HCT116 (cell line): ENCODE measurements around the gene CDK5R1. TPM values are rescaled to one million over a fixed set of nuclear protein-coding genes. Genes with fewer than 3 reads are reported as not detected.
"Not testable (repeated sequence)": the region's sequence is repeated elsewhere in the genome, so short reads cannot be mapped to it uniquely, and the experiment has no call there.

Experiments used
- ATAC-seq: fragments of 200-7000 bp; cut with Tn5 transposase; 2 replicates; pipeline ENCODE4 v1.9.1; 2020; ENCODE audit warnings: mild to moderate bottlenecking, moderate library complexity
- BruUV-seq: library from RNA; stranded (reverse); fragments of 400-500 nt; replicated peaks from 2 replicates; lab custom pipeline; 2021; lab: Mats Ljungman, UMichigan
- CTCF ChIA-PET: fragments of 300-600 bp; sonication (Branson Sonifier 250); formaldehyde crosslinking; loops from one replicate; lab custom pipeline; 2021; ENCODE audit warnings: antibody characterized with exemption; lab: Charles Lee
- POLR2A ChIA-PET: fragments of 300-600, 350-600 bp; sonication (Branson Sonifier 250); formaldehyde crosslinking; loops from one replicate; lab custom pipeline; 2021; ENCODE audit warnings: antibody characterized with exemption; lab: Charles Lee
- RAD21 ChIA-PET, 2 experiments: fragments of 300-600 bp; sonication (Branson Sonifier 250); formaldehyde crosslinking; loops; one replicate each; lab custom pipeline; 2023; ENCODE audit warnings: low total read pairs in 2 of 2; ENCODE audit not compliant: uncharacterized antibody in 2 of 2, unreplicated experiment in 2 of 2, low non-redundant PET in 1 of 2; lab: Charles Lee
- DNase-seq: peaks from one replicate; pipeline ENCODE4 v3.0.0-alpha.2; 2010; ENCODE audit warnings: low read depth, low spot score
- H2AFZ ChIP-seq: fragments of 200-600 bp; shearing (Covaris generic), sonication (generic); 2 replicates; pipeline ENCODE4 v1.6.1; 2017; ENCODE audit warnings: low read depth, mixed run types, mixed read lengths, antibody characterized with exemption, low read length; ENCODE audit not compliant: poor library complexity, severe bottlenecking
- H3K27ac ChIP-seq: 2 replicates; pipeline ENCODE4 v1.5.1; 2012; ENCODE audit warnings: low read depth, low read length
- H3K27me3 ChIP-seq: fragments of 200-600 bp; sonication (generic); 2 replicates; pipeline ENCODE4 v1.6.1; 2016; ENCODE audit warnings: mixed run types, low read length, mixed read lengths; ENCODE audit not compliant: insufficient read depth
- H3K36me3 ChIP-seq, 2 experiments: fragments of 200-500 bp in 1 of 2; fragments of 200-600 bp in 1 of 2; sonication (Bioruptor generic) in 1 of 2; sonication (generic) in 1 of 2; 2 replicates each; pipeline versions ENCODE4 v1.5.1 to v1.6.1; 2014 to 2016; ENCODE audit warnings: low read length in 2 of 2, inconsistent platforms in 1 of 2, mixed read lengths in 1 of 2, mixed run types in 1 of 2; ENCODE audit not compliant: insufficient read depth in 2 of 2, control insufficient read depth in 1 of 2
- H3K4me1 ChIP-seq, 2 experiments: fragments of 200-600 bp in 1 of 2; sonication (generic) in 1 of 2; 2 replicates each; pipeline versions ENCODE4 v1.5.1 to v1.6.1; 2012 to 2017; ENCODE audit warnings: low read length in 2 of 2, inconsistent platforms in 1 of 2, mild to moderate bottlenecking in 1 of 2, mixed read lengths in 1 of 2, mixed run types in 1 of 2, moderate library complexity in 1 of 2; ENCODE audit not compliant: insufficient read depth in 2 of 2, control insufficient read depth in 1 of 2
- H3K4me2 ChIP-seq: fragments of 200-600 bp; sonication (generic); 2 replicates; pipeline ENCODE4 v1.6.1; 2017; ENCODE audit warnings: mixed run types, low read length, mixed read lengths
- H3K4me3 ChIP-seq, 2 experiments: fragments of 200-600 bp in 1 of 2; sonication (generic) in 1 of 2; replicated peaks in 1 of 2; 2 replicates each; pipeline ENCODE4 v1.5.1; 2011 to 2016; ENCODE audit warnings: low read length in 2 of 2, control low read depth in 1 of 2, low read depth in 1 of 2, mild to moderate bottlenecking in 1 of 2, mixed read lengths in 1 of 2, mixed run types in 1 of 2
- H3K79me2 ChIP-seq: fragments of 200-600 bp; sonication (generic); 2 replicates; pipeline ENCODE4 v1.6.1; 2017; ENCODE audit warnings: mild to moderate bottlenecking, mixed run types, low read length, moderate library complexity, mixed read lengths; ENCODE audit not compliant: insufficient read depth
- H3K9ac ChIP-seq: fragments of 200-600 bp; sonication (generic); 2 replicates; pipeline ENCODE4 v1.6.1; 2016; ENCODE audit warnings: low read length, mixed read lengths
- H3K9me2 ChIP-seq: fragments of 200-600 bp; sonication (generic), shearing (Covaris generic); 2 replicates; pipeline ENCODE4 v1.6.1; 2017; ENCODE audit warnings: mixed run types, mild to moderate bottlenecking, moderate library complexity; ENCODE audit not compliant: insufficient read depth
- H3K9me3 ChIP-seq, 2 experiments: fragments of 200-500 bp in 1 of 2; fragments of 200-600 bp in 1 of 2; sonication (Bioruptor generic) in 1 of 2; sonication (generic) in 1 of 2; 2 replicates each; pipeline ENCODE4 v1.6.1; 2014 to 2017; ENCODE audit warnings: low read length in 2 of 2, mixed read lengths in 2 of 2, inconsistent platforms in 1 of 2, low read depth in 1 of 2, mild to moderate bottlenecking in 1 of 2, mixed run types in 1 of 2, moderate library complexity in 1 of 2; ENCODE audit not compliant: control insufficient read depth in 1 of 2, insufficient read depth in 1 of 2
- H4K20me1 ChIP-seq: fragments of 200-600 bp; sonication (generic), shearing (Covaris generic); 2 replicates; pipeline ENCODE4 v1.6.1; 2017; ENCODE audit warnings: mixed run types, mild to moderate bottlenecking, moderate library complexity; ENCODE audit not compliant: insufficient read depth
- CBX3 ChIP-seq: IDR thresholded peaks from 2 replicates; pipeline ENCODE4 v1.6.1; 2012; ENCODE audit warnings: low read depth
- CEBPB ChIP-seq: IDR thresholded peaks from 2 replicates; pipeline ENCODE4 v1.6.1; 2012; ENCODE audit warnings: low read depth
- FOSL1 ChIP-seq: IDR thresholded peaks from 2 replicates; pipeline ENCODE4 v1.6.1; 2012; ENCODE audit warnings: low read depth
- JUND ChIP-seq: IDR thresholded peaks from 2 replicates; pipeline ENCODE4 v1.6.1; 2012
- SIN3A ChIP-seq: IDR thresholded peaks from 2 replicates; pipeline ENCODE4 v1.6.1; 2012; ENCODE audit warnings: low read depth
- SP1 ChIP-seq: IDR thresholded peaks from 2 replicates; pipeline ENCODE4 v1.6.1; 2012; ENCODE audit warnings: low read depth
- TCF7L2 ChIP-seq: IDR thresholded peaks from 2 replicates; pipeline ENCODE4 v1.7.0; 2011; ENCODE audit warnings: borderline replicate concordance, inconsistent platforms; ENCODE audit not compliant: insufficient read depth, insufficient read length; ENCODE audit errors: extremely low read depth
- intact Hi-C: fragments of 100-400 bp; cut with micrococcal nuclease; formaldehyde crosslinking; loops from 2 replicates; pipeline ENCODE4 v1.10.0; 2022
- total RNA-seq: library from RNA; stranded (reverse); gene quantifications from one replicate; pipeline ENCODE4 v1.2.1, GENCODE V29; 2021; ENCODE audit not compliant: unreplicated experiment
- TF ChIP-seq, protein P1 (sequence below): IDR thresholded peaks from 2 replicates; pipeline ENCODE4 v1.6.1; 2012
- TF ChIP-seq, protein P2 (sequence below): IDR thresholded peaks from 2 replicates; pipeline ENCODE4 v1.6.1; 2012
- TF ChIP-seq, protein P3 (sequence below): IDR thresholded peaks from 2 replicates; pipeline ENCODE4 v1.6.1; 2011; ENCODE audit warnings: mild to moderate bottlenecking, low read length, moderate library complexity; ENCODE audit not compliant: insufficient replicate concordance; ENCODE audit errors: extremely low read depth
- TF ChIP-seq, protein P4 (sequence below): IDR thresholded peaks from 2 replicates; pipeline ENCODE4 v1.6.1; 2012; ENCODE audit warnings: low read depth

The CDK5R1 gene
- total RNA-seq, 1 experiment from 2014 or later: 5.4 TPM

DNA sequence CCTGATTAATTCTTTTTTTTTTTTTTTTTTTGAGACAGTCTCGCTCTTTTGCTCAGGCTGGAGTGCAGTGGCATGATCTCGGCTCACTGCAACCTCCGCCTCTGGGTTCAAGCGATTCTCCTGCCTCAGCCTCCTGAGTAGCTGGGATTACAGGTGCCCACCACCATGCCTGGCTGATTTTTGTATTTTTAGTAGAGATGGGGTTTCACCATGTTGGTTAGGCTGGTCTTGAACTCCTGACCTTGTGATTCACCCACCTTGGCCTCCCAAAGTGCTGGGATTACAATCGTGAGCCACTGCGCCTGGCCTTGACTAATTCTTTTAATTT lies 37.7 kb downstream of the CDK5R1 start:
- H3K27ac ChIP-seq, H3K79me2 ChIP-seq, BruUV-seq, CTCF ChIA-PET, H4K20me1 ChIP-seq, H3K4me1 ChIP-seq, RAD21 ChIA-PET, H3K9ac ChIP-seq, H3K36me3 ChIP-seq, H3K9me3 ChIP-seq, DNase-seq, intact Hi-C loops, ATAC-seq, H3K4me2 ChIP-seq, POLR2A ChIA-PET, H3K4me3 ChIP-seq, H3K9me2 ChIP-seq, H2AFZ ChIP-seq, H3K27me3 ChIP-seq: not testable (repeated sequence)

DNA sequence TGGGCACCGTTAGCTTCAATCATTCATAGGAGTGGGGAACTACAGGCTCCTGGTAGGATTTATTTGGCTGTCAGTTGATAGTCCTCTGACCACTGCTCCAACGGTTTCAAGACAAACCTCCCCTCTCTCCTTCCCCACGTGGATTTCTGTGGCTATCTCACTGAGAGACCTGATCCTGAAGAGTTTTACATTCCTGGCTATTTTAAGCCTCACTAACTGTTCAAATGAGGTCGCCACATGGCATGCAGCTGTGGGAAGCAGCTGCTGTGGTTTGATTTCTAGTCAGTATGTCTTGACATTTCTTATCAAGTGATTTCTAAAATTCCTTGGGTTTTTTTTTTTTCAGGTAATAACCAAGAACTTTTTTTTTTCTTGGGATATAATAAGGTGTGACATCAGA lies 38.3 kb downstream of the CDK5R1 start:
- no peak overlapping the region for H2AFZ ChIP-seq
- BruUV-seq: no TSS peak
- CTCF ChIA-PET: no interaction called here
- no peaks in the 10 kb centered on the region for H3K9me3 ChIP-seq
- no peaks in the 10 kb centered on the region for H4K20me1 ChIP-seq
- no peak overlapping the region for H3K4me3 ChIP-seq
- no peaks in the 10 kb centered on the region for H3K79me2 ChIP-seq
- H3K4me1 ChIP-seq: peaks cover 1 to 2% of the 10 kb centered on the region in 2 experiments; a peak in 3 of 4 replicates
- no peaks in the 10 kb centered on the region for H3K36me3 ChIP-seq
- TF ChIP-seq CEBPB (no peak), SP1 (no peak), FOSL1 (no peak), JUND (no peak), CBX3 (no peak), SIN3A (no peak), TCF7L2 (no peak)
- TF ChIP-seq, protein P1, sequence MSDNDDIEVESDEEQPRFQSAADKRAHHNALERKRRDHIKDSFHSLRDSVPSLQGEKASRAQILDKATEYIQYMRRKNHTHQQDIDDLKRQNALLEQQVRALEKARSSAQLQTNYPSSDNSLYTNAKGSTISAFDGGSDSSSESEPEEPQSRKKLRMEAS: no peak
- TF ChIP-seq, protein P2, sequence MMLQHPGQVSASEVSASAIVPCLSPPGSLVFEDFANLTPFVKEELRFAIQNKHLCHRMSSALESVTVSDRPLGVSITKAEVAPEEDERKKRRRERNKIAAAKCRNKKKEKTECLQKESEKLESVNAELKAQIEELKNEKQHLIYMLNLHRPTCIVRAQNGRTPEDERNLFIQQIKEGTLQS: no peak
- TF ChIP-seq, protein P3, sequence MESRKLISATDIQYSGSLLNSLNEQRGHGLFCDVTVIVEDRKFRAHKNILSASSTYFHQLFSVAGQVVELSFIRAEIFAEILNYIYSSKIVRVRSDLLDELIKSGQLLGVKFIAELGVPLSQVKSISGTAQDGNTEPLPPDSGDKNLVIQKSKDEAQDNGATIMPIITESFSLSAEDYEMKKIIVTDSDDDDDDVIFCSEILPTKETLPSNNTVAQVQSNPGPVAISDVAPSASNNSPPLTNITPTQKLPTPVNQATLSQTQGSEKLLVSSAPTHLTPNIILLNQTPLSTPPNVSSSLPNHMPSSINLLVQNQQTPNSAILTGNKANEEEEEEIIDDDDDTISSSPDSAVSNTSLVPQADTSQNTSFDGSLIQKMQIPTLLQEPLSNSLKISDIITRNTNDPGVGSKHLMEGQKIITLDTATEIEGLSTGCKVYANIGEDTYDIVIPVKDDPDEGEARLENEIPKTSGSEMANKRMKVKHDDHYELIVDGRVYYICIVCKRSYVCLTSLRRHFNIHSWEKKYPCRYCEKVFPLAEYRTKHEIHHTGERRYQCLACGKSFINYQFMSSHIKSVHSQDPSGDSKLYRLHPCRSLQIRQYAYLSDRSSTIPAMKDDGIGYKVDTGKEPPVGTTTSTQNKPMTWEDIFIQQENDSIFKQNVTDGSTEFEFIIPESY: no peak
- TF ChIP-seq, protein P4, sequence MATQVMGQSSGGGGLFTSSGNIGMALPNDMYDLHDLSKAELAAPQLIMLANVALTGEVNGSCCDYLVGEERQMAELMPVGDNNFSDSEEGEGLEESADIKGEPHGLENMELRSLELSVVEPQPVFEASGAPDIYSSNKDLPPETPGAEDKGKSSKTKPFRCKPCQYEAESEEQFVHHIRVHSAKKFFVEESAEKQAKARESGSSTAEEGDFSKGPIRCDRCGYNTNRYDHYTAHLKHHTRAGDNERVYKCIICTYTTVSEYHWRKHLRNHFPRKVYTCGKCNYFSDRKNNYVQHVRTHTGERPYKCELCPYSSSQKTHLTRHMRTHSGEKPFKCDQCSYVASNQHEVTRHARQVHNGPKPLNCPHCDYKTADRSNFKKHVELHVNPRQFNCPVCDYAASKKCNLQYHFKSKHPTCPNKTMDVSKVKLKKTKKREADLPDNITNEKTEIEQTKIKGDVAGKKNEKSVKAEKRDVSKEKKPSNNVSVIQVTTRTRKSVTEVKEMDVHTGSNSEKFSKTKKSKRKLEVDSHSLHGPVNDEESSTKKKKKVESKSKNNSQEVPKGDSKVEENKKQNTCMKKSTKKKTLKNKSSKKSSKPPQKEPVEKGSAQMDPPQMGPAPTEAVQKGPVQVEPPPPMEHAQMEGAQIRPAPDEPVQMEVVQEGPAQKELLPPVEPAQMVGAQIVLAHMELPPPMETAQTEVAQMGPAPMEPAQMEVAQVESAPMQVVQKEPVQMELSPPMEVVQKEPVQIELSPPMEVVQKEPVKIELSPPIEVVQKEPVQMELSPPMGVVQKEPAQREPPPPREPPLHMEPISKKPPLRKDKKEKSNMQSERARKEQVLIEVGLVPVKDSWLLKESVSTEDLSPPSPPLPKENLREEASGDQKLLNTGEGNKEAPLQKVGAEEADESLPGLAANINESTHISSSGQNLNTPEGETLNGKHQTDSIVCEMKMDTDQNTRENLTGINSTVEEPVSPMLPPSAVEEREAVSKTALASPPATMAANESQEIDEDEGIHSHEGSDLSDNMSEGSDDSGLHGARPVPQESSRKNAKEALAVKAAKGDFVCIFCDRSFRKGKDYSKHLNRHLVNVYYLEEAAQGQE: no peak
- TF ChIP-seq, all 23 proteins: peak for 0
- no peak for DNase-seq
- Histone ChIP-seq H3K4me2 (no peak overlapping the region), H3K27ac (no peak overlapping the region), H3K9me2 (no peaks in the 10 kb centered on the region), H3K27me3 (no peaks in the 10 kb centered on the region), H3K9ac (no peak overlapping the region)
- RAD21 ChIA-PET: no interaction called here
- no peak for ATAC-seq
- intact Hi-C loops: no loop called here
- POLR2A ChIA-PET: no interaction called here
